ENCODE results near the gene LONRF2.

The LONRF2 gene

GRCh38 chr2:100239486-100240210, 82.7 kb downstream of the LONRF2 start:
- H3K4me3 ChIP-seq (ENCODE audit: low read depth, low read length): no peak overlapping the region
- no peak for DNase-seq
- no peaks in the 10 kb centered on the region for H3K36me3 ChIP-seq
- no peak overlapping the region for H3K27ac ChIP-seq
- no peak for TF ChIP-seq CTCF (IDR thresholded peaks at IDR 0.05; ENCODE audit: low read depth, low read length)
- H3K9me3 ChIP-seq (ENCODE audit: severe bottlenecking): no peaks in the 10 kb centered on the region
- H3K27me3 ChIP-seq (ENCODE audit: insufficient read depth, low read depth, severe bottlenecking): no peaks in the 10 kb centered on the region

- H3K9me3 ChIP-seq (ENCODE audit: severe bottlenecking): no peaks in the 10 kb centered on the region
- H3K27me3 ChIP-seq (ENCODE audit: insufficient read depth, low read depth, severe bottlenecking): no peaks in the 10 kb centered on the region
- no peaks in the 10 kb centered on the region for H3K36me3 ChIP-seq
- H3K4me3 ChIP-seq (ENCODE audit: low read depth, low read length): no peak overlapping the region
- no peak for DNase-seq
- H3K27ac ChIP-seq: no peak overlapping the region
- TF ChIP-seq CTCF (IDR thresholded peaks at IDR 0.05; ENCODE audit: low read depth, low read length): no peak
Observed at GRCh38 chr2:100238471-100238870, 83.8 kb downstream of the LONRF2 start.

GRCh38 chr2:100237770-100238169, 84.5 kb downstream of the LONRF2 start:
- Histone ChIP-seq H3K27ac (no peak overlapping the region), H3K27me3 (ENCODE audit: insufficient read depth, low read depth, severe bottlenecking) (no peaks in the 10 kb centered on the region), H3K36me3 (no peaks in the 10 kb centered on the region), H3K9me3 (ENCODE audit: severe bottlenecking) (no peaks in the 10 kb centered on the region), H3K4me3 (ENCODE audit: low read depth, low read length) (no peak overlapping the region)
- DNase-seq: peak; percentile 23
- peak; percentile 60 for TF ChIP-seq CTCF (IDR thresholded peaks at IDR 0.05; ENCODE audit: low read depth, low read length)

GRCh38 chr2:100237163-100237562, 85.1 kb downstream of the LONRF2 start:
- Histone ChIP-seq H3K4me3 (ENCODE audit: low read depth, low read length) (no peak overlapping the region), H3K9me3 (ENCODE audit: severe bottlenecking) (no peaks in the 10 kb centered on the region), H3K27me3 (ENCODE audit: insufficient read depth, low read depth, severe bottlenecking) (no peaks in the 10 kb centered on the region), H3K27ac (no peak overlapping the region), H3K36me3 (no peaks in the 10 kb centered on the region)
- no peak for DNase-seq
- TF ChIP-seq CTCF (IDR thresholded peaks at IDR 0.05; ENCODE audit: low read depth, low read length): no peak

- no peak for TF ChIP-seq CTCF (IDR thresholded peaks at IDR 0.05; ENCODE audit: low read depth, low read length)
- H3K4me3 ChIP-seq (ENCODE audit: low read depth, low read length): no peak overlapping the region
Observed at GRCh38 chr2:100236166-100236565, 86.1 kb downstream of the LONRF2 start.

GRCh38 chr2:100235581-100235980, 86.7 kb downstream of the LONRF2 start:
- H3K4me3 ChIP-seq (ENCODE audit: low read depth, low read length): no peak overlapping the region
- H3K36me3 ChIP-seq: no peaks in the 10 kb centered on the region
- no peaks in the 10 kb centered on the region for H3K9me3 ChIP-seq (ENCODE audit: severe bottlenecking)
- no peak for TF ChIP-seq CTCF (IDR thresholded peaks at IDR 0.05; ENCODE audit: low read depth, low read length)
- no peaks in the 10 kb centered on the region for H3K27me3 ChIP-seq (ENCODE audit: insufficient read depth, low read depth, severe bottlenecking)
- DNase-seq: no peak
- no peak overlapping the region for H3K27ac ChIP-seq

More at GRCh38 chr2:100236166-100236565, 86.1 kb downstream of the LONRF2 start:
- no peaks in the 10 kb centered on the region for H3K9me3 ChIP-seq (ENCODE audit: severe bottlenecking)
- H3K27ac ChIP-seq: no peak overlapping the region
- DNase-seq: no peak
- no peaks in the 10 kb centered on the region for H3K36me3 ChIP-seq
- H3K27me3 ChIP-seq (ENCODE audit: insufficient read depth, low read depth, severe bottlenecking): no peaks in the 10 kb centered on the region
